SK-N-SH (cell line): Measurements from ENCODE around the gene DAP.

Source experiments
- EP300 ChIP-seq, 2 experiments: IDR thresholded peaks; 2 replicates each; pipeline versions ENCODE4 v1.4.0 to v1.6.1; 2012; ENCODE audit warnings: borderline replicate concordance in 1 of 2, low read depth in 1 of 2, low read length in 1 of 2
- EZH2phosphoT487 ChIP-seq: fragments of 200-600 bp; sonication (generic); IDR thresholded peaks from 2 replicates; pipeline ENCODE4 v1.6.1; 2017; ENCODE audit warnings: low read depth, mixed run types, mild to moderate bottlenecking, antibody characterized with exemption, moderate library complexity, borderline replicate concordance
- FOSL2 ChIP-seq: IDR thresholded peaks from 2 replicates; pipeline ENCODE4 v1.4.0; 2012; ENCODE audit warnings: low read depth, mild to moderate bottlenecking, moderate library complexity, borderline replicate concordance
- FOXJ3 ChIP-seq: sonication (generic); formaldehyde crosslinking; IDR thresholded peaks from 2 replicates; pipeline ENCODE4 v1.5.1; 2020; ENCODE audit warnings: mild to moderate bottlenecking, missing genetic modification reagents
- FOXM1 ChIP-seq: IDR thresholded peaks from 2 replicates; pipeline ENCODE4 v1.4.0; 2012; ENCODE audit warnings: low read depth, mild to moderate bottlenecking
- GATA2 ChIP-seq: sonication (generic); formaldehyde crosslinking; IDR thresholded peaks from 2 replicates; pipeline ENCODE4 v1.5.0; 2020; ENCODE audit warnings: mild to moderate bottlenecking, missing genetic modification reagents
- POLR2AphosphoS5 ChIP-seq: IDR thresholded peaks from 2 replicates; pipeline ENCODE4 v1.6.1; 2012; ENCODE audit warnings: low read depth, low read length
- RFX5 ChIP-seq: IDR thresholded peaks from 2 replicates; pipeline ENCODE4 v1.6.1; 2012; ENCODE audit warnings: mild to moderate bottlenecking, improper control_type of control experiment, low read length
- SIN3A ChIP-seq: IDR thresholded peaks from 2 replicates; pipeline ENCODE4 v1.6.1; 2012; ENCODE audit warnings: low read depth, mild to moderate bottlenecking, low read length, moderate library complexity, borderline replicate concordance
- TCF12 ChIP-seq: IDR thresholded peaks from 2 replicates; pipeline ENCODE4 v1.4.0; 2012
- YY1 ChIP-seq: IDR thresholded peaks from 2 replicates; pipeline ENCODE4 v1.4.0; 2012; ENCODE audit warnings: low read depth, mild to moderate bottlenecking
- TF ChIP-seq, protein P1 (sequence below): fragments of 200-600 bp; sonication (generic); IDR thresholded peaks from 2 replicates; pipeline ENCODE4 v1.6.1; 2017; ENCODE audit warnings: antibody characterized with exemption, mild to moderate bottlenecking, moderate library complexity
- TF ChIP-seq, protein P2 (sequence below): fragments of 150-350 bp; IDR thresholded peaks from 2 replicates; pipeline ENCODE4 v1.6.1; 2017; ENCODE audit warnings: antibody characterized with exemption, low read length, low read depth, borderline replicate concordance

DNA sequence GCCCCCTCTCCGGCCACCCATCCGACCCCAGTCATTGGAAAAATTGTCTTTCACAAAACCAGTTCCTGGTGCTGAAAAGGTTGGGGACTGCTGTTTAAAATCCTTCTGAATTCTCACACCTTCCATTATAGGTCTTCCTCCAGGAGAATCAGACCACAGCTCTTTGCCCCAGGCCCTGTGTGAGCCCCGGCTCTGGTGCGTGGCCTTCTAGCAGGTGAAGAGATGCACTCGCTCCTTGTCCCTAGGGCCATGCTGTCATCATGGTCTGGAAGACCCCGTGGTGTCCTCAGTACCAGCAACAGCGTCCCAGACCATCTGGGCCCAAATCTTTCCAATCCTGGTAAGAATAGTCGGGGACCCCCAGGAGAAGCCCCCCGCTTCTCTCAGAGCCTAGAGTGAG, 95.2 kb downstream of the DAP start:
- TF ChIP-seq EP300 (IDR thresholded peaks at IDR 0.05; ENCODE audit: borderline replicate concordance in 1 of 2, low read depth in 1 of 2, low read length in 1 of 2) = no peak
- TF ChIP-seq, protein P1, sequence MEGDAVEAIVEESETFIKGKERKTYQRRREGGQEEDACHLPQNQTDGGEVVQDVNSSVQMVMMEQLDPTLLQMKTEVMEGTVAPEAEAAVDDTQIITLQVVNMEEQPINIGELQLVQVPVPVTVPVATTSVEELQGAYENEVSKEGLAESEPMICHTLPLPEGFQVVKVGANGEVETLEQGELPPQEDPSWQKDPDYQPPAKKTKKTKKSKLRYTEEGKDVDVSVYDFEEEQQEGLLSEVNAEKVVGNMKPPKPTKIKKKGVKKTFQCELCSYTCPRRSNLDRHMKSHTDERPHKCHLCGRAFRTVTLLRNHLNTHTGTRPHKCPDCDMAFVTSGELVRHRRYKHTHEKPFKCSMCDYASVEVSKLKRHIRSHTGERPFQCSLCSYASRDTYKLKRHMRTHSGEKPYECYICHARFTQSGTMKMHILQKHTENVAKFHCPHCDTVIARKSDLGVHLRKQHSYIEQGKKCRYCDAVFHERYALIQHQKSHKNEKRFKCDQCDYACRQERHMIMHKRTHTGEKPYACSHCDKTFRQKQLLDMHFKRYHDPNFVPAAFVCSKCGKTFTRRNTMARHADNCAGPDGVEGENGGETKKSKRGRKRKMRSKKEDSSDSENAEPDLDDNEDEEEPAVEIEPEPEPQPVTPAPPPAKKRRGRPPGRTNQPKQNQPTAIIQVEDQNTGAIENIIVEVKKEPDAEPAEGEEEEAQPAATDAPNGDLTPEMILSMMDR = no peak
- TF ChIP-seq, protein P2, sequence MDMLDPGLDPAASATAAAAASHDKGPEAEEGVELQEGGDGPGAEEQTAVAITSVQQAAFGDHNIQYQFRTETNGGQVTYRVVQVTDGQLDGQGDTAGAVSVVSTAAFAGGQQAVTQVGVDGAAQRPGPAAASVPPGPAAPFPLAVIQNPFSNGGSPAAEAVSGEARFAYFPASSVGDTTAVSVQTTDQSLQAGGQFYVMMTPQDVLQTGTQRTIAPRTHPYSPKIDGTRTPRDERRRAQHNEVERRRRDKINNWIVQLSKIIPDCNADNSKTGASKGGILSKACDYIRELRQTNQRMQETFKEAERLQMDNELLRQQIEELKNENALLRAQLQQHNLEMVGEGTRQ = no peak
- TF ChIP-seq GATA2 (CRISPR knock-in tag) = no peak
- no peak for TF ChIP-seq POLR2AphosphoS5
- TF ChIP-seq YY1 = no peak
- no peak for TF ChIP-seq RFX5
- no peak for TF ChIP-seq FOXJ3 (CRISPR knock-in tag)
- no peak for TF ChIP-seq EZH2phosphoT487
- no peak for TF ChIP-seq FOXM1
- TF ChIP-seq FOSL2 = no peak
- TF ChIP-seq SIN3A = no peak
- TF ChIP-seq TCF12 = no peak
